ENCODE measurements around the gene LSG1.

LSG1 gene

DNA sequence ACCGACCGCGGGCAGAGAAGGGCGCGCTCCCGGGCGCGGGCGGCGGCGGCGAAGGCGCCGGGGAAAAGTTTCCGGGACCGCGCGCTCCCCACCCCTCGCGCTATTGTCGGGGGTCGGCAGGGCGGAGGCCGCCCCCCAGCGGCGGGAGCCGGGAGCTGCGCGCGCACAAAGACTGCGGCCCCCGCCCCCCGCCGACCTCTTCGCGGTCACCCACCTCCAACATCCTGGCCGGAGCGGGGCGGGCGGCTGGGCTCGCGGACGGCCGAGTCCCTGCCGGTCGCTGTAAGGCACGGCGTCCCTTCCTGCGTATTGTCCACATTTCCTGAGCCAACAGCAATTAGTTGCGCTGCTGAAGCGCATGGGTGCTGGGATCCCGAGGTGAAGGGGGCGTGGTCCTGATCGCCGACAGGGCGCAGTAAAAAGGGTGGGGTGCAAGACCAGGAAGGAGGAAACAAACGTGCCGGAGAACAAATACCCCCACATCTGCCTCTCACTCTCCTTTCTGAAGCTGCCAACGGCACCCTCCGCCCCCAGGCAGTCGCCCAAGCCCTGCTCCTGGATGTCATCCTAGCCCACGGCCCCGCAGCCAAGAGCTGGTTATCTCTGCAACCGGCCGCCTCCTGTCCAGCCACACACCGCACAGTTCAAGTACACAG, 38.5 kb downstream of the LSG1 start, which contains the start of gene TMEM44:
Gene TMEM44, minus strand, starts transcription at position 71 of the 656 bp plus-strand sequence. CDS start 204 bp downstream, outside the sequence.
- TF ChIP-seq EZH2phosphoT487 (IDR thresholded peaks at IDR 0.05; ENCODE audit: borderline replicate concordance): no peak
- TF ChIP-seq, protein P1, sequence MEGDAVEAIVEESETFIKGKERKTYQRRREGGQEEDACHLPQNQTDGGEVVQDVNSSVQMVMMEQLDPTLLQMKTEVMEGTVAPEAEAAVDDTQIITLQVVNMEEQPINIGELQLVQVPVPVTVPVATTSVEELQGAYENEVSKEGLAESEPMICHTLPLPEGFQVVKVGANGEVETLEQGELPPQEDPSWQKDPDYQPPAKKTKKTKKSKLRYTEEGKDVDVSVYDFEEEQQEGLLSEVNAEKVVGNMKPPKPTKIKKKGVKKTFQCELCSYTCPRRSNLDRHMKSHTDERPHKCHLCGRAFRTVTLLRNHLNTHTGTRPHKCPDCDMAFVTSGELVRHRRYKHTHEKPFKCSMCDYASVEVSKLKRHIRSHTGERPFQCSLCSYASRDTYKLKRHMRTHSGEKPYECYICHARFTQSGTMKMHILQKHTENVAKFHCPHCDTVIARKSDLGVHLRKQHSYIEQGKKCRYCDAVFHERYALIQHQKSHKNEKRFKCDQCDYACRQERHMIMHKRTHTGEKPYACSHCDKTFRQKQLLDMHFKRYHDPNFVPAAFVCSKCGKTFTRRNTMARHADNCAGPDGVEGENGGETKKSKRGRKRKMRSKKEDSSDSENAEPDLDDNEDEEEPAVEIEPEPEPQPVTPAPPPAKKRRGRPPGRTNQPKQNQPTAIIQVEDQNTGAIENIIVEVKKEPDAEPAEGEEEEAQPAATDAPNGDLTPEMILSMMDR (conservative IDR thresholded peaks at IDR 0.05; ENCODE audit: low read length): peak; percentile 65
- Histone ChIP-seq H2AFZ (ENCODE audit: low read length) (peak within 1 kb of the TSS; percentile 100), H3K27me3 (ENCODE audit: insufficient read depth, low read length, poor library complexity, severe bottlenecking) (no peaks in the 10 kb centered on the region), H3K9me3 (ENCODE audit: insufficient read depth, low read depth, low read length) (peaks cover 3% of the 10 kb centered on the region; the same call in 1 of the 2 replicates), H3F3A (ENCODE audit: low read depth) (no peaks in the 10 kb centered on the region; the same call in 1 of the 2 replicates), H3K36me3 (ENCODE audit: insufficient read depth, low read length) (0 out of 2 replicates have a peak, but pooled peaks cover 3% of the 10 kb centered on the region), H3K79me2 (ENCODE audit: insufficient read depth, low read length) (peaks cover 14% of the 10 kb centered on the region), H3K4me2 (ENCODE audit: low read depth, low read length, poor library complexity, severe bottlenecking) (peak within 1 kb of the TSS; percentile 82), H3K9ac (ENCODE audit: low read depth, low read length, poor library complexity, severe bottlenecking) (peak within 1 kb of the TSS; percentile 91), H3K4me1 (ENCODE audit: insufficient read depth, low read length, poor library complexity, severe bottlenecking) (peaks cover 5% of the 10 kb centered on the region), H4K20me1 (ENCODE audit: insufficient read depth, low read length, poor library complexity, severe bottlenecking) (no peaks in the 10 kb centered on the region), H3K4me3 (ENCODE audit: low read length, poor library complexity, severe bottlenecking) (peak within 1 kb of the TSS; percentile 95), H3K9me2 (replicated peaks; ENCODE audit: low read depth, low read length) (no peaks in the 10 kb centered on the region)

DNA sequence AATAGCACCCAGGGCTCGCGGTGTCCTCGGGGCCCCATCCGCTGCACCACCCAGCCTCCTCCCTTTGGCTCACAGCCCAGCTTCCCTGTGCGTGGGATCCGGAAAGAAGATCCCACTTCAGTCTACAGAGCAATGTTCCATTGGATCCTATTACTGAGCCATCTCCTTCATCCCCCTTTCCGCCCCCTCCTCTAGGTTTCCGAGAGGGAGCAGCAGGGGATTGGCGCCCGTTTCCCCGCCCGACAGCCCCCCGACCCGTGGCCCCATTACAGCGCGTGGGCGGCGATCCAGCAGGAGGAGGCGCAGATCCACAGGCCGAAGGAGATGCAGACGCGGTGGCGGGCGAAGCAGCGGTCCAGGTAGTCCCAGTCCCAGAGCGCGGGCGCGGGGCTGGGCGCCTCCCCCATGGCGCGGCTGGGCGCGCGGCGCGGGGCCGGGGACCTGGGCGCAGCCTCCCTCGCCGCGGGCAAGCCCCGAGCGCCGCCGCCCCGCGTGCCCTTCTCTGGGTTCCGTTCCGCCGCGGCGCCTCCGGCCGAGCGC, 39.1 kb downstream of the LSG1 start:
- H3K9ac ChIP-seq (ENCODE audit: low read depth, low read length, poor library complexity, severe bottlenecking): peak overlapping the region; percentile 91
- peaks cover 3% of the 10 kb centered on the region; the same call in 1 of the 2 replicates for H3K9me3 ChIP-seq (ENCODE audit: insufficient read depth, low read depth, low read length)
- no peaks in the 10 kb centered on the region for H3K9me2 ChIP-seq (replicated peaks; ENCODE audit: low read depth, low read length)
- peaks cover 5% of the 10 kb centered on the region for H3K4me1 ChIP-seq (ENCODE audit: insufficient read depth, low read length, poor library complexity, severe bottlenecking)
- 0 out of 2 replicates have a peak, but pooled peaks cover 3% of the 10 kb centered on the region for H3K36me3 ChIP-seq (ENCODE audit: insufficient read depth, low read length)
- H3K4me2 ChIP-seq (ENCODE audit: low read depth, low read length, poor library complexity, severe bottlenecking): peak overlapping the region; percentile 71
- no peaks in the 10 kb centered on the region for H4K20me1 ChIP-seq (ENCODE audit: insufficient read depth, low read length, poor library complexity, severe bottlenecking)
- no peaks in the 10 kb centered on the region for H3K27me3 ChIP-seq (ENCODE audit: insufficient read depth, low read length, poor library complexity, severe bottlenecking)
- peak overlapping the region; percentile 91 for H2AFZ ChIP-seq (ENCODE audit: low read length)
- peaks cover 14% of the 10 kb centered on the region for H3K79me2 ChIP-seq (ENCODE audit: insufficient read depth, low read length)
- H3F3A ChIP-seq (ENCODE audit: low read depth): no peaks in the 10 kb centered on the region; the same call in 1 of the 2 replicates
- peak overlapping the region; percentile 95 for H3K4me3 ChIP-seq (ENCODE audit: low read length, poor library complexity, severe bottlenecking)
- TF ChIP-seq, protein P1 (conservative IDR thresholded peaks at IDR 0.05; ENCODE audit: low read length): no peak
- no peak for TF ChIP-seq EZH2phosphoT487 (IDR thresholded peaks at IDR 0.05; ENCODE audit: borderline replicate concordance)

DNA sequence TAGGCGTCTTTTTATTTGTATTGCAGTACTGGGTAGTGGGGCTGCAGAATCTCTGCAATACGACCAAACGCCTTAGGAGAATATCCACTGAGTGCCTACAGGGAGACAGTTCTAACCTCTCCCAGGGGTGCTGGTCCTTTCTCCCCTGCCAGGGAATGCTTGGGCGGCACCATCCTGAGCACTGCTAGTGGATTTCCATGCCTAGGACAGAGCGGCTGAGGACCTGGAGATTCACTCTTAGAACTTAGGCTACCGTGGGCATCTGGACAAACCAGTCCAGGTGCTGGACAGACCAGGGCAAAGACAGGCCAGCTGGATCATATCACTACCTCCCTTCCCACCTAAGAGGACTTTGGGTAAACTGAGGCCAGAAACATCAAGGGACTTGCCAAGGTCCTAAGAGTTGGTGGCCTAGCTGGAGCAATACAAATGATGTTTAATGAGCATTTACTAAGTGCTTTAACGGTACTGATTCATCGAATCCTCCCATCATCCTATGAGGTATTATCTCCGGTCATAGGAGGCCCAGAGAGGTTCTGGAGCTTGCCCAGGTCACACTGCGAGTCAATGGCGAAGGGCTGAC, 39.7 kb downstream of the LSG1 start:
- Histone ChIP-seq H3F3A (ENCODE audit: low read depth) (no peaks in the 10 kb centered on the region; the same call in 1 of the 2 replicates), H3K9ac (ENCODE audit: low read depth, low read length, poor library complexity, severe bottlenecking) (peak overlapping the region; percentile 91), H3K27me3 (ENCODE audit: insufficient read depth, low read length, poor library complexity, severe bottlenecking) (no peaks in the 10 kb centered on the region), H4K20me1 (ENCODE audit: insufficient read depth, low read length, poor library complexity, severe bottlenecking) (no peaks in the 10 kb centered on the region), H3K4me2 (ENCODE audit: low read depth, low read length, poor library complexity, severe bottlenecking) (peak overlapping the region; percentile 71), H3K4me3 (ENCODE audit: low read length, poor library complexity, severe bottlenecking) (peak overlapping the region; percentile 95), H3K9me2 (replicated peaks; ENCODE audit: low read depth, low read length) (no peaks in the 10 kb centered on the region), H3K4me1 (ENCODE audit: insufficient read depth, low read length, poor library complexity, severe bottlenecking) (peaks cover 5% of the 10 kb centered on the region), H3K36me3 (ENCODE audit: insufficient read depth, low read length) (0 out of 2 replicates have a peak, but pooled peaks cover 3% of the 10 kb centered on the region), H3K79me2 (ENCODE audit: insufficient read depth, low read length) (peaks cover 14% of the 10 kb centered on the region), H2AFZ (ENCODE audit: low read length) (peak overlapping the region; percentile 91), H3K9me3 (ENCODE audit: insufficient read depth, low read depth, low read length) (peaks cover 3% of the 10 kb centered on the region; the same call in 1 of the 2 replicates)
- TF ChIP-seq, protein P1 (conservative IDR thresholded peaks at IDR 0.05; ENCODE audit: low read length): no peak

Measured in Loucy (cell line).